Stimulated activated CD4-positive, alpha-beta T cell treated with anti-CD3 and anti-CD28 coated beads, TNF-alpha, amount 100 ng/mL, for 1 hour (primary cell): ENCODE results near the gene ZNF664.

Source experiments
- DNase-seq, 3 donors: peaks; one replicate each; pipeline ENCODE4 v3.0.0-alpha.2; 2020; ENCODE audit warnings: low read depth in 3 of 3, low spot score in 1 of 3

ZNF664 gene

DNA sequence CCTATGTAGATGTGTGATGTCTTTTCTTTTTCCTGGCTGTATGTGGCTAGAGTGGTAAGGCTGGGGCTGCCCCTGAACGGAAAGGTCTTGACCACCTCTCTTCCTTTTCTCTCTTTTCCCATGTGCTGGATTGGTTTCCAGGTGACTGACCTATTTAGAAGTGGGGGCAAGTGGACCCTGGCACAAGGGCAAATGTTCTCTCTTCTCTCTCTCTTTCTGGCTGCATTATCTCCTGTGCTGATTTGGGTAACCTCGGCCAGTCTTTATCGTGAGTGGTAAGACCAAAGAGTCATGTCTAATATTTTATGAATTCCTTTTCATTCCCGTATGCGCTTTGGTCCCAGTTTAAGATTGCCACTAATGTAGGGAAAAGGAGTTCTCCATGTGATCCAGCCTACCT, 16.2 kb downstream of the ZNF664 start:
- DNase-seq: no peak

DNA sequence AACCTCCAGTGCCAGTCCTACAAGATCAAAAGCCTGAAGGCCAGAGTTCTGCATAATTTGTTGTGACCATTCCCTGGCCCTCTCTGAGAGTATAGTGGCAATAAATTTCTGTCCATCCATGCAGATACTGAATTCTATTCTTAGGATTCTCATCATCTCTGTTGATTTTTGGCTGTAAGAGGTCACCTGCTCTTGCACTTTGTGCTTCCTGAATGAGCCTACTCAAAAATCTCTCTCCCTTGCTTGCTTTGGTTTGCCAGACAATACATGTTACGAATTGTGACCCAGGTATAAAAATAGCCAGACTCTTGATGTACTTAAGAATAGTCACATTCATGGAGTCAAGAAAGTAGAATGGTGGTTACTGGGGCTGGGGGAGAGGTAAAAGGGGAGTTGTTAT, 16.7 kb downstream of the ZNF664 start:
- DNase-seq: no peak

DNA sequence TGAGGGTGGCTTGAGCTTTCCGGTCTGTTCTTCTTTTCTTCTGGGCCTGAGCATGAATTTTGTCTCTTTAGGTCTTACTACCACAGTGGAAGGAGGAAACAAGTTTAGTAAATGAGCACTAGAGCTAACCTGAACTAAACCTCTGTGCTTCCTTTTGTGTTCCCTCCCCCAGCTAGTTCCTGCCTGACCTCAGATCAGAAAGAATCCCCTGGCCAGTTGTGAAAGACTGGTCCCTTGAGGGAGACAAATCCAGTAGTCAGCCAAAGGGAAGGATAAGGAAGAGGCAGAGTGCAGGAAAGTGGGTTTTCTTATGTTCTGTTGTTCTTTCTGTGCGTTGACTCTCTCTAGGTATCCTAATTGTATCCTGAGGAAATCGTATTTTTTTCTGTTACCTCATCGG, 17.5 kb downstream of the ZNF664 start:
- DNase-seq: no peak

- DNase-seq: no peak
Observed at GRCh38 chr12:123991372-123991951, 18.4 kb downstream of the ZNF664 start.

GRCh38 chr12:123992118-123992825, 19.3 kb downstream of the ZNF664 start:
- no peak for DNase-seq

- DNase-seq: no peak
Observed at GRCh38 chr12:123995023-123995748, 22.2 kb downstream of the ZNF664 start.

DNA sequence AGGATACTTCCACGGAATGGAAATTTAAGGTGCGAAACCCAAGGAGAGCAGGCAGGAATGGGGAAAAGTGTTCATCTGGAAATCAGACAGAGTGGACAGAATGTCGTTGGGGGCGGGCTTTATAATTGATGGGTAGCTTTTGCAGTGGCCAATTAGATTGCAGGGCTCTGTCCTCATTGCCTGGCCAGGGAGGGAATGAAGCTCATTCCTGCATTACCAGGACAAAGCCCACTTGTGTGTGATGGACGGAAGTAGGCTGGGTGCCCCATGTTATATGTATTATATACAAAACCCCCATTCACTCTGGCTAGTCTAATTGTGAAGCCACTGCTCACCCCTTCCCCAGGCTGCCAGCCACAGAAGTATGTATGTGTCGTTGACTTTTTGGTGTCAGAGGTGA, 23.6 kb downstream of the ZNF664 start:
- DNase-seq: no peak

GRCh38 chr12:123997033-123997822, 24.2 kb downstream of the ZNF664 start:
- no peak for DNase-seq

GRCh38 chr12:123997908-123998307, 24.9 kb downstream of the ZNF664 start:
- DNase-seq: no peak

DNA sequence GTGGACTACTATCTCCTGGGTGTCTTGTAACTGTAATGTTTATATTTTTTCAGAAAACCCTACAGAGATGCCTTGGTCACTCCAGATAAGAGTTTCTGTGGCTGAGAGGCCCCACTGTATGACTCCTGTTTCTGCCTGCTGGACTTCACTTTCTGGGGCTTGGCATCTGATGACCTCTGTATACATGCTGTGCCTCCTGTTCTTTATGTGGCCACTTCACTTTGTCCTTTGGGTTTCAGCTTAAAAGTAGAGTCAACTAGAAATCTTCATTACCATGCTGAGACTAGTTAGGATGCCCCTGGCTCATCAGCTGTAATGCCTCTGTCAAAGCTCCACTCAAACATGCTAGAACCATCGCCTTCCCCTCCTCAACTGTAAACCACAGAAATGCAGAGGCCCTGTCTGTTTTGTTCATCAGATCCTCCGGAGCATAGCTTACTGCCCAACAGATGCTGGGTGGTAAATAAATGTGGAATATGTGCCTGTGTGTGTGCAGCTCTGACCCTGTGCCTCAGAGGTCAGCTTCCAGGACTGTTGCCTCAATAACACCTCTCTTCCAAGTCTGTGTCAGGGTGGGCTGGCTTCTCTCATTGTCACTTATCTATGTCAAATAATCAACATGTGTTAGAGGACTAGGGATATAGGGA, 25.5 kb downstream of the ZNF664 start:
- no peak for DNase-seq

DNA sequence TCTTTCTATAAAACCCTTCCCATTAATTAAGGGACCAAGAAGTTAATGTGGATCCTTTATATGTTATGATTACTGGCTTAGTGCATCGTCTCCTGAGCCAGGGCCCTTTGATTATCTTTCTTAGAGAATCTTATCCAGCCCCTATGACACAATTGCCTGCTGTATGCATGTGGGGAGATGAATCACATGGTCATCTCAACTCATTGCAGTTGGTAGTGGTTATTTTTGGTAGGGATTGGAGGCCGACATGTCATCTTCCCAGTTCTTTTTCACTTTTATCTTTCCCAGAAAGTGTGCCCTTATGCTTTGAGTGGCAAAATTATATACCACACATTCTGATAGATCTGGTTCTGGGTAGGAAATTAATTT, 26.0 kb downstream of the ZNF664 start:
- DNase-seq: no peak

- DNase-seq: no peak
Observed at GRCh38 chr12:124000111-124000510, 27.1 kb downstream of the ZNF664 start.

- DNase-seq: no peak
Observed at GRCh38 chr12:124001343-124001742, 28.3 kb downstream of the ZNF664 start.

DNA sequence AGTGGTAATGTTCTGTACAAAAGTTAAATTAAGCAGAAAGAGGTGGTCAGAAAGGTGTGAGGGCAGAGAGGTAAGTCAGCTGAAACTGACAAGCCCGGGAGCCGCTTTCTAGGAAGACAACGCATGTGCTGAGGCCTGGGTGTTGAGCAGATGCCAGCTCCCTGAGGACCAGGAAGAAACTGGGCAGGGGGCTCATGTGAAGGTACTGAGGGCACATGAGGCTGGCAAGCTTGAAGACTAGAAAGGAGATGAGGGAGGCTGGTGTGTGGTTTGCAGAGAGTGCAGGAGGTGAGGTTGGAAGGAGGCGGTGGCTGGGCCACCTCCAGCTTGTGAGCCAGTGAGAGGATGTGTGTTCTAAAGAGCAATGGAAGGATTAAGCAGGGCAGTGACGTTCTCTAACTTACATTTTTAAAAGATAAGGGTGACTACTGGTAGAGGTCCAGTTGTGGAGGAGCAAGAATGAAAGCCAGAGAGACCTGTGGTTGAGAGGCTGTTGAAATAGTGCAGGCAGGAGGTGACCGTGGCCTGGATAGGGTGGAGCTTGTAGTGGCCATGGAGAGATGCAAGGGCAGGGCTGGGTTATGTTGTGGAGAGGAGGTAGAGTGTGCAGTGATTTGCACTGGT, 29.1 kb downstream of the ZNF664 start:
- no peak for DNase-seq

DNA sequence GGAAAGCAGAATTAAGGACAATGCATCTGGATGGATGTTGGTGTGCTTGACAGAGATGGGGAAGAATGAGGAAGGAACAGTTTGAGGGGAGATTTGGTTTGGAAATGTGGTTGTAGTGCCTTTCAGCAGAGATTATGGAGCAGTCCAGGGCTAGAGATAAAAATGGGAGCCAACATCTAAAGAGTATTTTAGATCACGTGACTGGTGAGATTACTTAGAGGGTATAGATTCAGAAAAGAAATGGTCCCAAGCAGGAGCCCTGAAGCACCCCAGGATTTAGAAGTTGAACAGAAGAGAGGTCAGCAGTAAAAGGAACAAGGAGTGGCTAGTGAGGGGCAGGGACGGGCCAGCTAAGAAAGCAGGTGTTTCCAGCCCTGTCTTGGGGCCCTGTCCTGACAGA, 29.6 kb downstream of the ZNF664 start:
- no peak for DNase-seq

DNA sequence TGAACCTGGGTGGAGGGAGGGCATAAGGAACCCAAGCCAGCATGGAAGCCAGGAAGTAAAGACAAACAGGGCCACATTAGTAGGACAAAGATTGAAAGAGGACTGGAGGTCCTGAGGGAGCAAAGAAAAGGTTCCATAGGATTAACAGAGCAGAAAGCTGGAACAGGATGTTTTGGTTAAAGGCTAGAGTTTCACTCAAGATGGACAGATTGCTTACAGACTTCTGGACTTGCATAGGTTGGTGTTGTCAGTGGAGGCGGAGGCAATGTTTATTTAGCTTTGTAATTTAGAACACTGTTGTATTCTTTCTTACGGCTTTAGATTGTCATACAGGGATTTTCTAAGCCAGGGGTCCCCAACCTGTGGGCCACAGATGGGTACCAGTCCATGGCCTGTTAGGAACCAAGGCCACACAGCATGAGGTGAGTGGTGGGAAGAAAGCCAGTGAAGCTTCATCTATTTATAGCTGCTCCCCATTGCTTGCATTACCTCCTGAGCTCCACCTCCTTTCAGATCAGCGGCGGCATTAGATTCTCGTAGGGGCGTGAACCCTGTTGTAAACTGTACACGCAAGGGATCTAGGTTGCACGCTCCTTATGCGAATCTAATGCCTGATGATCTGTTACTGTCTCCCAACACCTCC, 31.3 kb downstream of the ZNF664 start:
- no peak for DNase-seq

DNA sequence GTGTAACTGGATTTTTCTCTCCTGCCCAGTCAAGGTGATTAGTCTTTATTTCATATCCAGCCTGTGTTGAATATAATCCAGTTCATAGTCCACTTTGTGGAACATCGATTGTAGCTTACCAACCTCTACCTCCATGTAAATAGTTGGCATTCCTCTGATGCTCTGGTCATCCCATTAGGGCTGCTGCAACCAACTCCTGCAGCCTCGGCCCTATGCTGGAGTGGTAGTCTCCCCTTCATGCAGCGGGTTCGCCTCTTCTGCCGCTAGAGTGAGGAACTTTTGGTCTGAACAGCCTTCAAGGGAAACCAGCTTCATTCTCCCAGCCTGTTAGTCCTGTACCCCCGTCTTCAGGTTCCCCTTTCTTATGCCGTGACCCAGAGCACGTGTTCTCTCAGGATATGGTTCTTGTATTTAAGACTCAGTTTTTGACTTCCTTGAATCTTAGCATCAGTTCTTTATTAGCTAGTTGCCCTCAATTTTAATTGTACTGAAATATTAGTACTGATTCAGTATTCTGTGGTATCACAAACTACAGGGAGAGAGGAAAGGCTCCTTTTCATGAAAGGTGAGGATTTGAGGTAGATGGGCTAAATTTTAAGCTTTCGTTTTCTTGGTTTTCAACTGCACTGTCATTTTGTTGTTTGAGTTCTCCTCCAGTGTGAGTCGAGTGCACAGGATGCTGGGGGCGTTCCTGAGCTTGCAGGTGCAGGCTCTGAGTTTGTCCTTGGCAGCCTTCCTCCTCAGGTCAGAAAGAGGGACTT, 33.2 kb downstream of the ZNF664 start:
- DNase-seq: no peak

GRCh38 chr12:124006846-124007713, 34.1 kb downstream of the ZNF664 start:
- no peak for DNase-seq
